Measurements from ENCODE around the gene LRRC43. TPM values are rescaled to one million over a fixed set of nuclear protein-coding genes. Genes with fewer than 3 reads are reported as not detected.

LRRC43 gene
- total RNA-seq, 2 experiments from 2014 or later = 0.67 TPM; not detected in 1

Other genes with a start within 250 kb of the LRRC43 start
- gene BCL7A, start 161.2 kb upstream of the LRRC43 start, total RNA-seq = 1 to 10 TPM; 2.8 to 2.9 TPM
- 10 to 100 TPM; 36.1 to 36.4 TPM for gene MLXIP, start 104.4 kb upstream of the LRRC43 start, total RNA-seq
- gene IL31, start 8.9 kb upstream of the LRRC43 start, total RNA-seq = not detected
- gene B3GNT4, start 20.6 kb downstream of the LRRC43 start, total RNA-seq = under 1 TPM; 0.19 to 0.76 TPM
- gene DIABLO, start 42.9 kb downstream of the LRRC43 start, total RNA-seq = 10 to 100 TPM; 40.3 to 46.1 TPM
- 10 to 100 TPM; 26.2 to 37.3 TPM for gene VPS33A, start 83.4 kb downstream of the LRRC43 start, total RNA-seq
- gene CLIP1, start 239.5 kb downstream of the LRRC43 start, total RNA-seq = 10 to 100 TPM; 56.2 to 75.7 TPM

Measured in activated CD8-positive, alpha-beta memory T cell treated with anti-CD3 and anti-CD28 coated beads, Interleukin-2, amount 10 ng/mL, durations not matched to agents 7 days and 5 days (primary cell).